Fibroblast of skin of back (primary cell): ENCODE results near the gene PARP6. TPM values are rescaled to one million over a fixed set of nuclear protein-coding genes. Genes with fewer than 3 reads are reported as not detected.

Source experiments
- DNase-seq: peaks from one replicate; pipeline ENCODE4 v3.0.0-alpha.2; 2013
- polyA plus RNA-seq, 2 experiments: library from polyadenylated mRNA; unstranded; fragments of 120-200 nt; gene quantifications; one replicate each; pipeline ENCODE4 v1.2.1, GENCODE V29; 2013; ENCODE audit not compliant: insufficient read length in 2 of 2

Gene PARP6, protein sequence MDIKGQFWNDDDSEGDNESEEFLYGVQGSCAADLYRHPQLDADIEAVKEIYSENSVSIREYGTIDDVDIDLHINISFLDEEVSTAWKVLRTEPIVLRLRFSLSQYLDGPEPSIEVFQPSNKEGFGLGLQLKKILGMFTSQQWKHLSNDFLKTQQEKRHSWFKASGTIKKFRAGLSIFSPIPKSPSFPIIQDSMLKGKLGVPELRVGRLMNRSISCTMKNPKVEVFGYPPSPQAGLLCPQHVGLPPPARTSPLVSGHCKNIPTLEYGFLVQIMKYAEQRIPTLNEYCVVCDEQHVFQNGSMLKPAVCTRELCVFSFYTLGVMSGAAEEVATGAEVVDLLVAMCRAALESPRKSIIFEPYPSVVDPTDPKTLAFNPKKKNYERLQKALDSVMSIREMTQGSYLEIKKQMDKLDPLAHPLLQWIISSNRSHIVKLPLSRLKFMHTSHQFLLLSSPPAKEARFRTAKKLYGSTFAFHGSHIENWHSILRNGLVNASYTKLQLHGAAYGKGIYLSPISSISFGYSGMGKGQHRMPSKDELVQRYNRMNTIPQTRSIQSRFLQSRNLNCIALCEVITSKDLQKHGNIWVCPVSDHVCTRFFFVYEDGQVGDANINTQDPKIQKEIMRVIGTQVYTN
- 39.9 TPM for polyA plus RNA-seq (2013, experiment 1 of 2; ENCODE audit: insufficient read length)
- 41.5 TPM for polyA plus RNA-seq (2013, experiment 2 of 2; ENCODE audit: insufficient read length)

DNA sequence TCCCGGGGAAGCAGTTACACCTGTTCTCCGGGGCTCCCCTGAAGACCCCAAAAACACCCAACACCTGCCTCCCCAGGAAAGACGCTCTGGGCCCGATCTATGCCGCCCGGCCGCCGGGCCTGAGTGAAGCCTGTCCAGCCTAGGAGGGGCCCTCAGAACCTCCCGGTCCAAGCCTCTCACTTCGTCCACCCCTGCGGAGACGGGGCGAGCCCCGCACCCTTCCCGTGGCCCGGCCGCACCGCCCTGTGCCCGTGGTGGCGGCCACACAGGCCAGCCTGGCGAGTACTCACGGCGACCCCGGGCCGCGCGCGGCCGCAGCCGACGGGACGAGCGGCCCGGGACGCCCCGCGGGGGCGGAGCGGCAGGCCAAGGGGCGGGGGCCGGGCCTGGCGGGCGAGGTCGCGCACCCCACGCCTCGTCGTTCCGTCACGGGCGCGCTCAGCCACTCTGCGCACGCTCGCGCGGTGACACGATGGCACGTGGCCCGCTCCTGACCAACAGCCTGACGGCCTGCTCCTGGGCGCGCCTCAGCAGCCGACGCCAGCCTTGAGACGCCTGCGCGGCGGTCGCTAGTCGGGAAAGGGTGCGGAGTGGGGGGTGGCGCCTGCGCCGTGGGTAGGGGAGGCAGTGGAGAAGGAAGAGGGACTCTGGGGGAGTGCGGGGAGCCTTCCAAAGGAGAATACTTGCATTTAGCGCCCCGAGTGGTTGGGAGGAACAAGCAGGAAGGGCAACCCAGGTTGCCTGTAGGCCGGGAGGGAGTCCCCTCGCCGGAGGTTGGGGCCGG lies at the start of gene PARP6:
TSS of gene PARP6 (minus strand) at position 342 of the 784 bp plus-strand sequence. CDS start 5,077 bp downstream, outside the sequence.
- peak; percentile 98 for DNase-seq

DNA sequence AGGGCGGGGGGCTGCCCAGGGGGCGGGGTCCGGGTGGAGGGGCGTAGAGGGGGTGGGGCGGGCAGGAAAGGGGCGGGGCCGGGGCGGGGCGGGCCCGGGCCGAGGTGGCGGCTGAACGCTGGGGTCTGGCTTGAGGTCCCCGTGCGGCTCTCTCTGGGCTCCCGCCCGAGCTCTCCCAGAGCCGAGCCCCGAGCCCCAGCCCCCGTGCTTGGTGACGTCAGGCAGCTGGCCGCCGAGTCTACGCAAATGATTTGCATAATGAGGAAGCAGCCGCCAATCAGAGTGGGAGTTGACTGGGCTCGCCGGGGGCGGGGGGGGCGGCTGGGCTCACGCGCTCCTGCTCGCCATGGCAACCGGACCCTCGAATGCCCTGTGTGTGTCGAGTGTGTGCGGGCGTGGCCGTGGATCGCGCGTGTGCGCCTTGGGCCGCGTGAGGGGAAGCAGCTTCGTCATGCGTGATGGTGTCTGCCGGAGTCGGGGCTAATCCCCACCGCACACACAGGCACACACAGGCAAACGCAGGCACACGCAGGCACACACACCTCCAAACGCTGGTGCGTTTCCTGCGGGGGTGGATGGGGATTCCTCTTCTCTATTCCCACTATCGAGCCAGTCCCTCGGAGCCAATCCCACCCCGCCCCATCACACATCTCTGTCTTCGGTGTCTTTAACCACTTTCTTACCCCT lies 47.8 kb upstream of the PARP6 start, which contains the start of gene CELF6:
TSS of gene CELF6 (minus strand) at position 173 of the 687 bp plus-strand sequence. CDS start 283 bp downstream, outside the sequence.
- DNase-seq = peak; percentile 78

DNA sequence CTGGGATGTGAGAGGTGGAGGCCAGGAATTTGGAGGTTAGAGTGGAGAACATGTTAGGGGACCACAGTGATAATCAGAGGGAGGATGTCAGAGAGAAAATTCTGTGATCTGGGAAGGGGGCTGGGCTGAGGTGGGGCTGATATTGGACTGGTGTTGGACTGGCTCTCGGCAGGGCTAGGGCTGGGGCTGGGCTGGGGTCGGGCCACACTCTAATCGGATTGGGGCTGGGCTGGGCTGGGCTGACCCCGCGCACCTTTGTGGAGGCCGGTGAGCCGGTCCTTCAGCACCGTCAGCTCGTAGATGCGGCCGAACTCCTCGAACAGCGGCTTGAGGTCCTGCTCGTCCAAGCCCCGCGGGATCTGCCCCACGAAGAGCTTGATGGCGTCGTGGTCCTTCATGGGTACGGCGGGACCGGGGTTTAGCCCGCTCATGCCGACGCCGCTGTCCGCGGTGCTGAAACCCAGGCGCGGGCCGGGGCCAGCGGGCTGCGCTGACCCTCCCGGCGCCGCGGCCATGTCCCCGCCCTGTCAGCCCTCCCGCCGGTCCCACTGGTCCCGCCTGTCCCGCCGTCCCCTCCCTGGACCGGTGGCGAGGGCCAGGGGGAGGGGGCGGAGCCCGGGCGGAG lies 47.1 kb upstream of the PARP6 start:
- DNase-seq = peak; percentile 66

DNA sequence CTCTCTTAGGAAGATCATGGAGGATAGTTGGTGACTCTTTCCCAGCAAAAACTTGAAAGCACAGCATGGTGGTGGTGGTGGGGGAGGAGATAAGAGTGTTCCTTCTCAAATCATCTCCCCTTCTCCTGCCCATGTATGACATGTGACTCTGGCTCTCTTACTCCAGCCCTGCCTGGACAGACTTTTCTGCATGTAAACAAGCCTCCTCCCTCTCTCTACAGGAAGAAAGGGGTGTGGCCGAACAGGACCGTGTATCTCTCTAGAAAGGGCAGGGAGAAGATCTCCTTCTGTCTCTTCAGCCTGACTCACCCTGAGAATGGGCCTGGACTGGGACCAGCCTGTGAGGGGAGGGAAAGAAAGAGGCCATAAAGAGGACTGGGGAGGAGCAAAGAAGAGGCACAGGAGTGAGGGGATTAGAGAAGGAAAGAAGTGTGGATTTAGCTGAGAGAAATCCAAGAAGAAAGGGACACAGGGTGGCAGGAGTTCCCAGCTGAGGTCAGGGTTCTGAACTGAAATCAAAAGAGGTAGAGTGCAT lies 46.1 kb upstream of the PARP6 start:
- DNase-seq = no peak

DNA sequence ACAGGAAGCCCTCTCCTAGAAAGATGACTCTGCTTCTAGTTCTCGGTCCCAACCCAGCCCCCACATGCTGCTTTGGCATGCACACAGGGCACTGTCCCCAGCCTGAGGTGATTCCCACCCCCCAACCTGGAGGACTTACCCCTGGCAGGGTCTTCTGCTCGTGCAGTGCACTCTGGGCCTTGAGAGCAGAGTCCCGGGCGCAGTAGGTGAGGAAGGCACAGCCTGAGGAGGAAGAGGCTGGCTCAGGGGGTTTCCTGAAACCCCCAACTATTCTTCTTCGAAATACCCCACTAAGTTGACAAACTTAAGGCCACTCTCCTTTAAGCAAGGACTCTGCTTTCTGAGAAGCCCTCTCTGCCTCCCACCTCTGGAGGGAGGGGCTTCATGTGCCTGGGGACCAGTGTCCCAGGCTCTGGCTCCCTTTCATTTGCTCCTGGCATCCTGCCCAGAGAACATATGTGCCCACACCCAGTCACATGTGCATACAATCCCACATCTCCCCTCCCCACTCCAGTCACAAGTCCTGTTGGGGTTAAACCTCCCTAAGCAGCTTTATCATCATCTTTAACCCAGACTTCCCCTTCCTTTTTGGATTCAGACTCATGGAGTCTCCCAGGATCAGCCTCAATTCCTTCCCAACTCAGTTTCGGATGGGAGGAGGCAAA lies 43.5 kb upstream of the PARP6 start:
- DNase-seq = no peak

DNA sequence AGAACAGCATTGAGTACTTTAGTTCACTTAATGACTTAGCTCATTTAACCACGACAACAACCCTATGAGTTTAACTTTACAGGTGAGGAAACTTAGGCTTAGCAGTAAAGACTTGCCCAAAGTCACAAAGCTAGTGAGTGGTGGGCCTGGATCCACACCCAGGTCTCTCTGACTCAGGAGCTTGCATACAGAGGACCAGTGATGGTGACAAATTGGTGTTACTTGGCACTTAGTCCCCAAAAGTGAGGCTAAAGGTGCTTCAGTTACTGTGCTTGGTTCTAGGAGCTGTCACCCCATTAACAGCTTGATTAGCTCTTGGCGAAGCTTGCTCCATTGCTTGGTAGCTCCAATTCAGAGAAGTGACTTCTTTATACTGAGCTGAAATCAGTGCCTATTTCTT lies 41.5 kb upstream of the PARP6 start:
- DNase-seq = no peak

DNA sequence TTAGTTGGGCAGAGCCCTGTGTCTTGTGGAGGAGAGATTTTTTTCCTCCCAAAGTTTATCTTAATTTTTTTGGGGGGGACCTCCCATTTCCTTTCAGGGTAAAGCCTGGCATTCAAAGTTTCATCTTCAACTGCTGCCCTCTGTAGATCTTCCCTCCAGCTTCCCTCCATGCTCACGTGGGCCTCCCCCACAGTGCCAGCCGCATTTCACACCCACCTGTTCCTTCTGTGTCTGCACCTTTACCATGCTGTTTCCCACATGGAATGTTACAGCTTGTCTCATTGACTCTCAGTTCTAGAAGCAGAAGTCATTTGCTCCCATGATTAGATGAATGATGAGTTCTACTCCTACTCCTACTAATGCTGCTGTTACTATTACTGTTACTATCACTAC lies 41.1 kb upstream of the PARP6 start:
- DNase-seq = no peak

DNA sequence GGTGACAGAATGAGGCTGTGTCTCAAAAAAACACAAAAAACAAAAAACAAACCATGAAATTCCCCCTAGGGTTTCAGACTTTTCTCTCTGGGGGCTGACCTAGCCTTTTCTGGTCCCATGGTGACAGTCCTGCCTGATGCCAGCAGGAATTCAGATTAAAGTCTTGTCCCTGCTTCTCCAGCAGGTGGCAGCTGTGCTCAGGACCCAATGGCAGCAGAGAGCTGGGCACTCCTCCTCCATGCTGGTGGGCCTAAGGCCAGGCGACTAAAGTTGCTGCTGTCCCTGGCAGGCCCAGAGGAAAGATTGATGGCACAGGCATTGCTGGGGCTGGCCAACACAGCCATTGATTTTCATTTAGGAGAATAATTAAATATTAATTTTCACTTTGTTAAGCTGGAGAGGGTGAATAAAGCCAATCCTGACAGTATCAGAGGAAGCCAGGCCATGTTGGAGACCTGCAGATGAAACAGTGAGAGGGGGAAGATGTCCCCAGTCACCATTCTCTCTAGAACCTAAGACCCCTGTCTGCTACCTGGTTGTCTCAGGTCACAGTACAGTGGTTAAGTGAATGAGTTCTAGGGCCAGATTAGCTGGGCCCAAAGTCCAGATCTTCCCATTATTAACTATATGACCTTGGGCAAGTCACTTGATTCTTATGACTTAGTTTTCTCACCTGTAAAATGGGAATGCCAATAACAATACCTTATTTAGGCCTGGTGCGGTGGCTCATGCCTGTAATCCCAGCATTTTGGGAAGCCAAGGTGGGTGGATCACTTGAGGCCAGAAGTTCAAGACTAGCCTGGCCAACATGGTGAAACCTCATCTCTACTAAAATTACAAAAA lies 40.5 kb upstream of the PARP6 start:
- peak; percentile 71 for DNase-seq

DNA sequence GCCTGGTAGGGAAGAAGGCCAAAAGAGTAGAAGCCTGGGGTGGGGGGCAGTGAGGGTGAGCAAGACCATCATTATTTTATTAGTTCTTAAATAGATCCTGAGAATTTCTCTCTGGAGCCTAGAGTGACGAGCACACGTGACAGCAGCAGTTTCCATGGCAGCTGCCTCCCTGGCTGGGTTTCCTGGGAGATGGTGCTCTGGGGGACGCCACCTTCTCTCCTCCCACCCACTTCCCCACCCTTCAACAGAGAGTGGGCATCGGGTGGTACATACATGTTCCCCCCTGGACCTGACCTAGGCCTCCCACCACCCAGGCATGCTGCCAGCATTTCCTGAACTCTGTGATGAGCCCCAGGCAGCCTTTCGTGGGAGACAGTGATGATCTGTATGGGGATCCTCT lies 34.7 kb upstream of the PARP6 start:
- no peak for DNase-seq

DNA sequence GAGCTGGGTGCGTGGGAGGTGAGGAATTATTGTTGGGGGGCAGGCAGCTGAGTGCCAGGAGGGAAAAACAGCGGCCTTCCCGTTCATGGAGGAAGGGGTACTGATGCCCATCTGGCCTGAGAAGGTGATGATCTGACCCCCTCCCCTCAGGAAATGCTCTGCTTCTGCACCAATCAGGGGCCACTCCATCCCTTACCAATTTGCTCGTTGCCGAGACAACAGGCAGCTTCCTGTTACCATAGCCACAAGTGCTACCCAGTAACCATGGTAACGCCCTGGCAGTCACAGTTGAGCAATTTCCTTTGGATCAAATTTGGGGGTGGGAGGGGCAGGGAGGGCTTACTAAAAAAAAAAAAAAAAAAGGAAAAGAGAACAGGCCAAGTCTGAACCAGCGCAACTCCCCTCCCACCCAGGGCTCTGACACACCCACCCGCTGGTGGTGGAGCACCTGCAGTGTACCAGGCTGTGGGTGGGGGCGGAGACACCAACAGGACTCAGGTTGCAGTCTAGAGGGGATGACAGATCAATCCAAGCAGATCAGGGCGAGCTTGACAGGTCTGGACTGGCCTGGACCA lies 33.9 kb upstream of the PARP6 start:
- DNase-seq = peak; percentile 42

DNA sequence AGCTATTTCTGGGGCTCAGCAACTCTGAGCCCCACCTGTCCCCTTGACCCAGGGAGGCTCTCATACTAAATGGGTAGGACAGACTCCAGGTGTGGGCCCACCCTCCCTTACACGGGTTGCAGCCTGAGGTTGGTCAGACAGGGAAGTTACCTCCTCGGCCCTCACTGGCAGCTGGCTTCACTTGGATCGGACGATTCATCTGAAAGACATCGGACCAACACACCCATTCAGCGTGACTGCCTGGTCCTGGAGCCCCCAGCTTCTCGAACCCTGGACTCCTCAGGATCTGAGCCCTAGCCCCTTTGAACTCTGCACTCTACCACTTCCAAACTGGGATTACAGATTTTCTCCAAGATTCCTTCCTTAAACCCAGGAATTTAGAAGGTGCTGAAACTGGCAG lies 32.2 kb upstream of the PARP6 start:
- DNase-seq = no peak

DNA sequence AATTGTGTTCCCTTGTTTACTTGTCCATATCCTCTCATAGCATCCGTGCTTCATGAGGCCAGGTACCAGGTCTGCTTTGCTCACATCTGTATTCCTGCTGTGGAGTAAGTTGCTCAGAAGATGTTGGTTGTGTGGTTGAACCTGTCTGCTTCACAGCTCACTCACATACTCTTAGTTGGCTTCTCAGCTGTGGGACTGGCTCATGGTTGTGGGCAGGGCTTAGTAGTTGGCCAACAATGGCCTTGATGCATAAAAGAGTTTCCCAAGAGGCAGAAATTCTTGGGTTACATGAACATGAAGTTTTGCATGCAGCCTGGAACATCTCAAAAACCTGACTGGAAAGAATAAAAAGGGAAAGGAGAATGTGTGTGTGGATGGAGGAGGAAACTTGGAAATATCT lies 30.6 kb upstream of the PARP6 start:
- no peak for DNase-seq

DNA sequence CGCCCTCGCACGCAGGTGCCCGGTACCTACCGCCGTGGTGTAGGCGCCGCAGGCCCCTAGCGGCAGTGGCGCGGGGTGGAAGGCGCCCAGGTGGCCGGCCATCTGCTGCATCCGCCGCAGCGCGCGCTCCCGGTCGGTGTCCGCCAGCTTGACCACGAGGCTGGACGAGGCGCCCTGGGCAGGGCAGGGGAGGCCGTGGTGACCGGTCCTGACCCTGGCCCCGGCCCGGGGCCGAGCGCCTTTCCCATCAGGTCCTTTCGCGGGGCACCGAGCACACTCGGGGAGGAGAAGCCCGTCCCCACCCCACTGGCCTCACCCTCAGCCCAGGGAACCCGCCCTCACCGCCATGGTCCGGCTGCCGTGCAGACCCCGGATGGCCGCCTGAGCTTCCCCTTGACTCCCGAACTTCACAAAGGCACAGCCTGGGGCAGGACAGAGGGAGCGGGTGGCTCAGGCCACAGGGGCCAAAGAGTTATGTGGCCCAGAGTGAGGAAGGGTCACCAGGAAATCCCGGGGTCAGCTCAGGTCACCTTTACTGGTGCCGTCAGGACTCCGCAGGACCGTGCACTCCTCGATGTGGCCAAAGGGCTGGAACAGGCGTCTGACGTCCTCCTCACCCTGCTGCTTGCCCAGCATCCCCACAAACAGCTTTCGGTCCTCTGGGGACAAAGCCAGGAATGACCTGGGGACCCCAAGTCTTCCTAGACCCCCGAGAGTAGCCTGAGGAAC lies 17.4 kb upstream of the PARP6 start:
- no peak for DNase-seq

DNA sequence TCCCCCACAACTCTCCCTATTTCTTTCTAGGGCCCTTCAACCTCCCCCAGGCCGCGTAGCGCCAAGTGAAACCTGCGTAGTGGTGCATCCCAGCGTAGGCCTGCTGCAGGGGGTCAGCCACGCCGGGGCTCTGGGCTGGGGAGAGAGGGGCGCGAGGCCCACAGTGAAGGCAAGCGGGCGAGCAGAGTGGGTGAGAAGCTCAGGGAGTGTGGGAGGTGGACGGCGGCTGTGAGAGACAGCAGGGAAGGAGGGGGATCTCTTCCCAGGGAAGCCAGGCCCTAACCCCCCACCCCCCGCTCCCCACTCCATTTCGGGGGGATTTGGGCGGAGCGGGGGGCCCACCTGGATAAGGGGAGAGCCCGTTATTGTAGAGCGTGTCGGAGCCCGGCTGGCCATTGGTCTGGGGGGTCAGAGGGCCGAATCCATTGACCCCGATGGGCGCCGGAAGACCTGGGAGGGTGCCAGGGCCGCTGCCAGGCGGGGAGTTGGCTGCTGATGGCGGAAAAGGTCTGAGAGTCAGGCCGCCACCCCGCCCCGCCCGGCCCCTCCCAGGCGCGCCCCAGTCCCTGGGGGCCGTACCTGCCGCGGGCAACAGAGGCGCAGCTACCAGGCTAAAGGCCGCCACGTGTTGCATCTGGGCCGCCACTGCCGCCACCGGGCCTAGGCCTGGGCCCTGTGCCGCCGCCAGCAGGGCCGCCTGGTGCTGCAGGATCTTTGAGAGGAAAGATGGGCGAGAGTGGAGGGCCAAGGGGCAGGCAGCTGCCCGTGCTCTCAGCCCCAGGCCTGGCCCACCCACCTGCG lies 16.6 kb upstream of the PARP6 start:
- DNase-seq = no peak

DNA sequence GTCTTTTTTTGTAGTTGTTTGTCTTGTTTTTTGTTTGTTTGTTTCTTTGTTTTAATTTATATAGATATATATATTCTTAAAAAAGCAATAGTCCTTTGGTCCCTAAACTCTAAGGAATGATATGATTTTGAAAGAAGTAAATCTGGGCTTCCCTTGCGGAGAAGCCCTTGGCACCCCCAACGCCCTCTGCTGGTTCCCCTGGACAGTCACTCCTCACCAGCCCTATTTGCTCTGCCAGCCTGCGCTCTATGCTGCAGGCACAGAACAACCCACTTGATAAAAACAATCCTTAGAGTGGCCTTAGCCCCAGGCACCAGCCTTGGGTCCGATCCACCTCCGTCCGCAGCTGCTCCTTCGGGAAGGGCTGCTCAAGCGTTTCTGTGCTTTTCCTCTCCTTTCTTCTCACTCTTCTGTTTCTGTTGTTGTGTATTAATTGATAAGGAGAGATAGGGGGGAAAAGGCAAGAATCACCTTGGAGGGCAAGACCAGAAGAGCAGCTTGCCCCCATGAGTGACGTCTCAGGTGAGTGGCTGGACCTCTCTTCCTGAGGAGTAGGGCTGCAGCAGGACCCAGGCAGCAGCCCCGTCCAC lies 13.7 kb upstream of the PARP6 start:
- peak; percentile 23 for DNase-seq

DNA sequence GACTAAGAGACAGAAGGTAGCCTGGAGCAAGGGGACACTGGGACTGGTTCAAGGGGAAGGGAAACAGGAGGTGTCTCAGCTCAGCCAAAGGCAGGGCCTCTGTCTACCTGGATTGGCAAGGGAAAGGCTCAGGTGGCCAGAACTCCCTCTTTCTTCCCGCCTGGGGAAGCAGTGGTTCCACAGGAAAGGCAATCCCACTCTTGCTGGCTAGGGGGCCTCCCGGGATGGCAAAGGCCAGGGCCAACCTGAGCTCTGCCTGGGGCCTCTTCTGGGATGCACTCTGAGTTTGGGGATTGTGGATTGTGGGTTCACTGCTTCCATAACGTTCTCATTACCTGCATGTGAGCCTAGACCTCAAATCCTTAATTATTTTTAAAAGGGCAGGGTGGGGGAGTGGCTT lies 13.0 kb upstream of the PARP6 start:
- no peak for DNase-seq

DNA sequence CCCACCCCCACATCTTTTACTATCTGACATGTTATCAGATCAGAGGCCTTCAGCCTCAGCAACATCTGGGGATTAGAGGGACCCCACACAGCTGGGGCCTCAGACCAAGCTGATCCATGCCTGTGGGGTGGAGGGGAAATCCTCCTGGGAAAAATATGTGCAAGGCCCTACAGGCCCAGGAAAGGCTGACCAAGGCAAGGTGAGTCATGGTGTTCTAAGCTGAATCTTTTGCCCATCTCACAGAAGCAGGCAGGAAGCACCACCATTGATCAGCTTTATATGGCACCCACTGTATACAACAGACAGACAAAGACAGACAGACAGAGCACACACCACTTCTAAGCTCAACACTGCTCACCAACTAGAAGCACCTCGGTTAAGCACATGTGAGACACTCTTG lies 12.4 kb upstream of the PARP6 start:
- DNase-seq = peak; percentile 5

DNA sequence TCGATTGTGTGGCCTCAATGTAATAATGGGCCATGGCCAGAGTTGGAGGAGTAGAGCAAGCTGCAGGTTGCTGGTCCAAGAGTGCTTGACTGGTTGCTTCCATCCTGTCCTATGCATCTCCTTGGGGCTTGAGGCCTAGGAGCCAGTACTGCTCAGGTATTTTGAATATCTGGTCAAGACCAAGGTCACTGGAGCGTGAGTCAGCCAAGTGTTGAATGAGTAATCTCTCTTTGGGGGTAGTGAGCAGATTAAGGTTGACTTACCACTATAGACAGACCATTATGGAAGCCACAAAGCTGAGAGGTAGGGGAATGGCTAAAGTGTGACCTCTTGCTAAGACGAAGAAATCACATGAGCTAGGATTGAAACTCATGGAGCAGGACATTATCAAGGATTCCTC lies 9.4 kb upstream of the PARP6 start:
- no peak for DNase-seq
